Erythroblast (primary cell): ENCODE results near the gene RSAD2.

Experiments used
- GATA1 ChIP-seq: IDR thresholded peaks from 2 replicates; pipeline ENCODE4 v1.6.1; 2011; ENCODE audit warnings: low read depth, mild to moderate bottlenecking, control low read depth, low read length, moderate library complexity
- POLR2A ChIP-seq: IDR thresholded peaks from 2 replicates; pipeline ENCODE4 v1.6.1; 2011; ENCODE audit warnings: mild to moderate bottlenecking, low read length

DNA sequence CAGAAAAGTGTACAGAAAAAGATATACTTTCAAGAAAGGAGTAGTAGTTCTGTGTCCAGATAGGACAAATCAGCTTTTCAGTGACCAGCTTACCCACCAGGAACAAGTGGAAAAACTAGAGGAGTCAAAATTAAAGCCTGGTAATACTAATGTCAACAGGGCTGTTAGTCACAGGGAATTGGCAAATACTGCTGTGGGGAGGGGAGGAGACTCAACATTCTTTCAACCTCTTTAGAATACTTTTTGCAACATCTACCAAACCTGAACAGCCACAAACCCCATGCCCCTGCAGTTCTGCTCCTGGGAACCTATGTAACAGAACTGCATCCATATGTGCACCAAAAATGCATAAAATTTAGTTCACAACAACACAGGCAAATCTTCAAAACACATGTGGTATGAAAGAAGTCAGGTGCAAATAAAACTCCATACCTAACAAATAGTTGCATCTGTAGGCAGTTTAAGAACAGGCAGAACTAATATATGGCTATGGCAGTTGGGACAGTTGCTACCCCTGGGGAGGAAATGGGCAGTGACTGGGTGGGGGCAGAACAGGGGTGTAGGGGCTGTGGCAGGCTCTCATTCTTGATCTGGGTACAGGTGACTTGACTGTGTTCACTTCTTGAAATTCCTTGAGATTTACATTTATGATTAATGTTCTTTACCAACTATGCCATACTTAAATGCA lies 21.6 kb upstream of the RSAD2 start:
- no peak for TF ChIP-seq POLR2A
- TF ChIP-seq GATA1, result no peak
